Measurements from ENCODE around the gene OR4S2. TPM values are rescaled to one million over a fixed set of nuclear protein-coding genes. Genes with fewer than 3 reads are reported as not detected.

OR4S2 gene
- total RNA-seq, 1 experiment from 2014 or later = not detected

- intact Hi-C loops (cut with micrococcal nuclease; ENCODE audit: unreplicated experiment) = no loop called here
- BruUV-seq (replicated peaks) = no TSS peak
- no peak for TF ChIP-seq CTCF (IDR thresholded peaks at IDR 0.05; ENCODE audit: insufficient read depth in 1 of 2, low read depth in 1 of 2, low read length in 1 of 2, severe bottlenecking in 1 of 2, unreplicated experiment in 1 of 2)
- no peak within 1 kb of the TSS for H3K27ac Mint-ChIP-seq (ENCODE audit: unreplicated experiment)
- Histone ChIP-seq H3K27me3 (replicated peaks; ENCODE audit: control insufficient read depth, insufficient read depth, low read length) (no peaks in the 10 kb centered on the region), H3K4me1 (no peaks in the 10 kb centered on the region), H3K4me3 (ENCODE audit: low read depth, low read length) (no peak within 1 kb of the TSS), H3K36me3 (ENCODE audit: control insufficient read depth, insufficient read depth, low read length) (no peaks in the 10 kb centered on the region), H3K9me3 (peaks cover 8% of the 10 kb centered on the region)
- CTCF ChIA-PET = no interaction called here
- H3K36me3 Mint-ChIP-seq (ENCODE audit: insufficient read depth, unreplicated experiment) = no peaks in the 10 kb centered on the region
- no peak within 1 kb of the TSS for H3K4me3 Mint-ChIP-seq (ENCODE audit: unreplicated experiment)
- POLR2A ChIA-PET = no interaction called here
- H3K4me1 Mint-ChIP-seq (ENCODE audit: low read depth, unreplicated experiment) = no peaks in the 10 kb centered on the region
- peaks cover 12% of the 10 kb centered on the region for H3K9me3 Mint-ChIP-seq (ENCODE audit: unreplicated experiment)
- no peak for DNase-seq
- H3K27me3 Mint-ChIP-seq (ENCODE audit: insufficient read depth, unreplicated experiment) = no peaks in the 10 kb centered on the region
Measured at GRCh38 chr11:55634813-55635212, 13.3 kb upstream of the OR4S2 start, which contains the start of gene OR4P4. Gene OR4P4 (plus strand): TSS chr11:55635113.

- Mint-ChIP-seq H3K4me1 (ENCODE audit: low read depth, unreplicated experiment) (no peaks in the 10 kb centered on the region), H3K9me3 (ENCODE audit: unreplicated experiment) (no peaks in the 10 kb centered on the region), H3K27me3 (ENCODE audit: insufficient read depth, unreplicated experiment) (no peaks in the 10 kb centered on the region), H3K4me3 (ENCODE audit: unreplicated experiment) (no peak overlapping the region), H3K36me3 (ENCODE audit: insufficient read depth, unreplicated experiment) (no peaks in the 10 kb centered on the region), H3K27ac (ENCODE audit: unreplicated experiment) (no peak overlapping the region)
- Histone ChIP-seq H3K9me3 (no peaks in the 10 kb centered on the region), H3K36me3 (ENCODE audit: control insufficient read depth, insufficient read depth, low read length) (no peaks in the 10 kb centered on the region), H3K27me3 (replicated peaks; ENCODE audit: control insufficient read depth, insufficient read depth, low read length) (no peaks in the 10 kb centered on the region), H3K4me3 (ENCODE audit: low read depth, low read length) (no peak overlapping the region), H3K4me1 (no peaks in the 10 kb centered on the region; the same call in 1 of the 2 replicates)
- BruUV-seq (replicated peaks) = no TSS peak
- DNase-seq = no peak
- POLR2A ChIA-PET = no interaction called here
- no peak for TF ChIP-seq CTCF (IDR thresholded peaks at IDR 0.05; ENCODE audit: insufficient read depth in 1 of 2, low read depth in 1 of 2, low read length in 1 of 2, severe bottlenecking in 1 of 2, unreplicated experiment in 1 of 2)
- CTCF ChIA-PET = no interaction called here
- intact Hi-C loops (cut with micrococcal nuclease; ENCODE audit: unreplicated experiment) = no loop called here
Measured at GRCh38 chr11:55652560-55652959, 4.4 kb downstream of the OR4S2 start.

GRCh38 chr11:55655096-55655495, 7.0 kb downstream of the OR4S2 start:
- H3K36me3 ChIP-seq (ENCODE audit: control insufficient read depth, insufficient read depth, low read length) = no peaks in the 10 kb centered on the region
- CTCF ChIA-PET = no interaction called here
- no peaks in the 10 kb centered on the region for H3K9me3 ChIP-seq
- no TSS peak for BruUV-seq (replicated peaks)
- Mint-ChIP-seq H3K4me1 (ENCODE audit: low read depth, unreplicated experiment) (peaks cover 8% of the 10 kb centered on the region), H3K27ac (ENCODE audit: unreplicated experiment) (no peak overlapping the region), H3K9me3 (ENCODE audit: unreplicated experiment) (no peaks in the 10 kb centered on the region), H3K36me3 (ENCODE audit: insufficient read depth, unreplicated experiment) (no peaks in the 10 kb centered on the region), H3K27me3 (ENCODE audit: insufficient read depth, unreplicated experiment) (no peaks in the 10 kb centered on the region), H3K4me3 (ENCODE audit: unreplicated experiment) (no peak overlapping the region)
- no peak for TF ChIP-seq CTCF (IDR thresholded peaks at IDR 0.05; ENCODE audit: insufficient read depth in 1 of 2, low read depth in 1 of 2, low read length in 1 of 2, severe bottlenecking in 1 of 2, unreplicated experiment in 1 of 2)
- H3K27me3 ChIP-seq (replicated peaks; ENCODE audit: control insufficient read depth, insufficient read depth, low read length) = no peaks in the 10 kb centered on the region
- H3K4me3 ChIP-seq (ENCODE audit: low read depth, low read length) = no peak overlapping the region
- intact Hi-C loops (cut with micrococcal nuclease; ENCODE audit: unreplicated experiment) = no loop called here
- no peaks in the 10 kb centered on the region; the same call in 1 of the 2 replicates for H3K4me1 ChIP-seq
- POLR2A ChIA-PET = no interaction called here
- no peak for DNase-seq
